WTC11 (cell line): ENCODE data around the gene CLDN14.

Experiments used
- ATF3 ChIP-seq: sonication (generic); formaldehyde crosslinking; conservative IDR thresholded peaks from 2 replicates; pipeline ENCODE4 v1.8.1; 2022; ENCODE audit warnings: mild to moderate bottlenecking, missing genetic modification reagents
- ESRRA ChIP-seq: sonication (generic); formaldehyde crosslinking; IDR thresholded peaks from 2 replicates; pipeline ENCODE4 v1.8.1; 2022; ENCODE audit warnings: mild to moderate bottlenecking, missing genetic modification reagents, borderline replicate concordance
- FOXP1 ChIP-seq: sonication (generic); formaldehyde crosslinking; IDR thresholded peaks from 2 replicates; pipeline ENCODE4 v1.8.0; 2022; ENCODE audit warnings: missing genetic modification reagents, mild to moderate bottlenecking, moderate library complexity, borderline replicate concordance
- JUN ChIP-seq: sonication (generic); formaldehyde crosslinking; IDR thresholded peaks from 2 replicates; pipeline ENCODE4 v1.8.0; 2023; ENCODE audit warnings: mild to moderate bottlenecking, missing genetic modification reagents
- TEAD4 ChIP-seq: sonication (generic); formaldehyde crosslinking; IDR thresholded peaks from 2 replicates; pipeline ENCODE4 v1.8.0; 2022; ENCODE audit warnings: mild to moderate bottlenecking, missing genetic modification reagents
- ZNF138 ChIP-seq: sonication (generic); formaldehyde crosslinking; conservative IDR thresholded peaks from 2 replicates; pipeline ENCODE4 v1.8.1; 2022; ENCODE audit warnings: mild to moderate bottlenecking, moderate library complexity, missing genetic modification reagents
- ZNF423 ChIP-seq: fragments of 250-450 bp; sonication (Bioruptor Pico); IDR thresholded peaks from 2 replicates; pipeline ENCODE4 v2.1.2; 2022; ENCODE audit warnings: mild to moderate bottlenecking, moderate library complexity
- TF ChIP-seq, protein P1 (sequence below): fragments of 200-600 bp; IDR thresholded peaks from 2 replicates; pipeline ENCODE4 v1.8.0; 2022; ENCODE audit warnings: antibody characterized with exemption

DNA sequence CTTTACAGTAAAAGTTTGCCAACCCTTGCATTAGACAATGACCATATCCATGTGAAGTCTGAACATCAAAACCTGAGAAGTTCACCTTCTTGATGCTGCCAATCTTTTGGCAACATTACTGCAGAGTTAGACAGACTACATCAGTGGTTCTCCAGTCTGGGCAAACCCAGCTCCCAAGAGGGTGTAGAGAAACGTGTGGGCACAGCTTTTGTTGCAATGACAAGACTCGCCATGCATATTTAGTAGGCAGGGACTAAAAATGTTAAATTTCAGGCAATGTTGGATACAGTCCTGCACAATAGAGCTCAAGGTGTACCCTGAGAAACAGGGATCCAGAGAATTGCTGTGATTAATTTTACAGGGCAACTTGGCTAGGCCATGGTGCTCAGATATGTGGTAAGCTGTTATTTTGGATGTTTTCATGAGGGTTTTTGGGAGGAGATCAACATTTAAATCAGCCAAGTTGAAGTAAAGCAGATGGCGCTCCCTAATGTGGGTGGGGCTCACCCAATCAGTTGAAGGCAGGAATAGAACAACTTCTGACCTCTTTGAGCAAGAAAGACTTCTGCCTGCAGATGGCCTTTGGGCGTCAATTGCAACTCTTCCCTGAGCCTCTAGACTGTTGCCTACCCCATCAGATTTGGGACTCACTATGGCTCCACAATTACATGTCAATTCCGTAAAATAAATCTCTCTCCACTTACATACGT is 37.6 kb upstream of the CLDN14 start:
- TF ChIP-seq, protein P1, sequence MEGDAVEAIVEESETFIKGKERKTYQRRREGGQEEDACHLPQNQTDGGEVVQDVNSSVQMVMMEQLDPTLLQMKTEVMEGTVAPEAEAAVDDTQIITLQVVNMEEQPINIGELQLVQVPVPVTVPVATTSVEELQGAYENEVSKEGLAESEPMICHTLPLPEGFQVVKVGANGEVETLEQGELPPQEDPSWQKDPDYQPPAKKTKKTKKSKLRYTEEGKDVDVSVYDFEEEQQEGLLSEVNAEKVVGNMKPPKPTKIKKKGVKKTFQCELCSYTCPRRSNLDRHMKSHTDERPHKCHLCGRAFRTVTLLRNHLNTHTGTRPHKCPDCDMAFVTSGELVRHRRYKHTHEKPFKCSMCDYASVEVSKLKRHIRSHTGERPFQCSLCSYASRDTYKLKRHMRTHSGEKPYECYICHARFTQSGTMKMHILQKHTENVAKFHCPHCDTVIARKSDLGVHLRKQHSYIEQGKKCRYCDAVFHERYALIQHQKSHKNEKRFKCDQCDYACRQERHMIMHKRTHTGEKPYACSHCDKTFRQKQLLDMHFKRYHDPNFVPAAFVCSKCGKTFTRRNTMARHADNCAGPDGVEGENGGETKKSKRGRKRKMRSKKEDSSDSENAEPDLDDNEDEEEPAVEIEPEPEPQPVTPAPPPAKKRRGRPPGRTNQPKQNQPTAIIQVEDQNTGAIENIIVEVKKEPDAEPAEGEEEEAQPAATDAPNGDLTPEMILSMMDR = no peak
- no peak for TF ChIP-seq ESRRA (CRISPR knock-in tag)
- TF ChIP-seq ZNF138 (CRISPR knock-in tag) = no peak
- TF ChIP-seq FOXP1 = no peak
- TF ChIP-seq JUN (CRISPR knock-in tag) = no peak
- no peak for TF ChIP-seq ZNF423 (CRISPR knock-in tag)
- no peak for TF ChIP-seq TEAD4 (CRISPR knock-in tag)
- no peak for TF ChIP-seq ATF3 (CRISPR knock-in tag)
